Hematopoietic multipotent progenitor cell treated with erythropoietin and hydrocortisone succinate and interleukin-3 and kit ligand, for 8 days (in vitro differentiated cells): Measurements from ENCODE around the gene ZNF648.
A peak's percentile ranks its signal among the peaks of the same experiment; 100 is the strongest.
"Not testable (repeated sequence)": the region's sequence is repeated elsewhere in the genome, so short reads cannot be mapped to it uniquely, and the experiment has no call there.

Experiments used
- DNase-seq: peaks from one replicate; pipeline ENCODE4 v3.0.0-alpha.2; 2015

The ZNF648 gene

DNA sequence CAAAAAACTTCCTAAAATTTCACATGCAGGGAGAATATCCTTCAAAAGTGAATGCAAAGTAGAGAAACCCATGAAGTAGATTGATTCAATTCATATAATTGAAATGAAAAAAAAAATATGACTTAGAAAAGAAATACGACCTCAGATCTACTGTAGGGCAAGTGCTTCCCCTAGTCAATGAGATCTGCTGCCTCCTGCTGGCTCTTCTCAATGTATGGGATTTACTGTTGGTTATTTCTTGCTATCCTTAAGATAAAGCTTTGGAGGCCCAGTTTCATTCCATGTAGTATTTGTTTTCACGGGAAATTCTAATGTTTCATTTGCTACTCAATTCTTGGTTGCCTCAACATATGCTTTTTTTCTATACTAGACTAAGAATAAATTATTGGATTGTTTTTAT lies 46.2 kb downstream of the ZNF648 start:
- DNase-seq = peak; percentile 11

DNA sequence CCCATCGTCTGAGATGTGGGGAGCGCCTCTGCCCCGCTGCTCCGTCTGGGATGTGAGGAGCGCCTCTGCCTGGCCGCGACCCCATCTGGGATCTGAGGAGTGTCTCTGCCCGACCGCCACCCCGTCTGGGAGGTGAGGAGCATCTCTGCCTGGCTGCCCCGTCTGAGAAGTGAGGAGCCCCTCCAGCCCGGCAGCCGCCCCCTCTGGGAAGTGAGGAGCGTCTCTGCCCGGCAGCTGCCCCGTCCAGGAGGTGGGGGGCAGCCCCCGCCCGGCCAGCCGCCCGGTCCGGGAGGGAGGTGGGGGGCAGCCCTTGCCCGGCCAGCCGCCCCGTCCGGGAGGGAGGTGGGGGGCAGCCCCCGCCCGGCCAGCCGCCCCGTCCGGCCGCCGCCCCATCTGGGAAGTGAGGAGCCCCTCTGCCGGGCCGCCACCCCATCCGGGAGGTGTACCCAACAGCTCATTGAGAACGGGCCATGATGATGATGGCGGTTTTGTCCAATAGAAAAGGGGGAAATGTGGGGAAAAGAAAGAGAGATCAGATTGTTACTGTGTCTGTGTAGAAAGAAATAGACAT lies 50.6 kb downstream of the ZNF648 start:
- not testable (repeated sequence) for DNase-seq

DNA sequence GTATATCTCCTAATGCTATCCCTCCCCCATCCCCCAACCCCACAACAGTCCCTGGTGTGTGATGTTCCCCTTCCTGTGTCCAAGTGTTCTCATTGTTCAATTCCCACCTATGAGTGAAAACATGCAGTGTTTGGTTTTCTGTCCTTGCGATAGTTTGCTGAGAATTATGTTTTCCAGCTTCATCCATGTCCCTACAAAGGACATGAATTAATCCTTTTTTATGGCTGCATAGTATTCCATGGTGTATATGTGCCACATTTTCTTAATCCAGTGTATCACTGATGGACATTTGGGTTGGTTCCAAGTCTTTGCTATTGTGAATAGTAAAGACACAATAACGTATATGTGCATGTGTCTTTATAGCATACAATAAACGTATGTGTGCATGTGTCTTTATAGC lies 56.1 kb downstream of the ZNF648 start:
- not testable (repeated sequence) for DNase-seq

DNA sequence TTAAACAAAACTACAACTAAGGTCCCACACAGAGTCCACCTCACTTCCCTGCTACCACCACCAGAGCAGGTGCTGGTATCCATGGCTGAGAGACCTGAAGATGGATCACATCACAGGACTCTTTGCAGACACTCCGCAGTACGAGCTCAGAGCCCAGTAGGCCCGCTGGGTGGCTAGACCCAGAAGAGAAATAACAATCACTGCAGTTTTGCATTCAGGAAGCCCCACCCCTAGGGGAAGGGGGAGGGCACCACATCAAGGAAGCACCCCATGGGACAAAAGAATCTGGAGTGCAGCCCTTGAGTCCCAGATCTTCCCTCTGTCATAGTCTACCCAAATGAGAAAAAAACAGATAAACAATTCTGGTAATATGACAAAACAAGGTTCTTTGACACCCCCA lies 56.9 kb downstream of the ZNF648 start:
- DNase-seq = no peak
